ENCODE measurements around the gene LAMP1. TPM values are rescaled to one million over a fixed set of nuclear protein-coding genes. Genes with fewer than 3 reads are reported as not detected.

LAMP1 gene
- total RNA-seq, 1 donor from 2014 or later = 116 TPM

DNA sequence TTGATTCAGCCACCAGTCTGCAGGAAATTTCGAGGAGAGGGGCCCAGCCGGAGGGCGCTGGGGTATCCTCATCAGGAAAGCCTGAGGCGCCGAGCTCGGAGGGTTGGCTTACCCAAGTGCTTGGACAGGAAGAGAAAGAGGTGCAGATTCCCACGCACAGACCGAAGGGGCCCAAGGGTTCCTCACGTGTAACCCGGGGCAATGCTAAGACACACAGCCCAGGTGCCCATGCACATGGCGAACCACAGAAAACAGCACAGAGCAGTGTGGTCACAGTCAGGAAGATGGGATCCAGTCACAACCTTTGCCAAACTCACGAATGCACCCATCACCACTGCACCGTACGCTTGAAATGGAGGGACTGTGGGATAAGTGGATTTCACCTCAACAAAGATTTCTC lies 36.0 kb downstream of the LAMP1 start:
- peaks cover 5% of the 10 kb centered on the region for H3K4me1 Mint-ChIP-seq
- H3K9me3 Mint-ChIP-seq = no peaks in the 10 kb centered on the region
- H3K27ac Mint-ChIP-seq = no peak overlapping the region
- H3K27me3 Mint-ChIP-seq (ENCODE audit: low read depth) = no peaks in the 10 kb centered on the region
- peaks cover 3% of the 10 kb centered on the region for H3K36me3 Mint-ChIP-seq
- DNase-seq (ENCODE audit: low spot score in 2 of 2, unreplicated experiment in 2 of 2) = no peak
- no peak overlapping the region for H3K4me3 Mint-ChIP-seq
- TF ChIP-seq, protein P1, sequence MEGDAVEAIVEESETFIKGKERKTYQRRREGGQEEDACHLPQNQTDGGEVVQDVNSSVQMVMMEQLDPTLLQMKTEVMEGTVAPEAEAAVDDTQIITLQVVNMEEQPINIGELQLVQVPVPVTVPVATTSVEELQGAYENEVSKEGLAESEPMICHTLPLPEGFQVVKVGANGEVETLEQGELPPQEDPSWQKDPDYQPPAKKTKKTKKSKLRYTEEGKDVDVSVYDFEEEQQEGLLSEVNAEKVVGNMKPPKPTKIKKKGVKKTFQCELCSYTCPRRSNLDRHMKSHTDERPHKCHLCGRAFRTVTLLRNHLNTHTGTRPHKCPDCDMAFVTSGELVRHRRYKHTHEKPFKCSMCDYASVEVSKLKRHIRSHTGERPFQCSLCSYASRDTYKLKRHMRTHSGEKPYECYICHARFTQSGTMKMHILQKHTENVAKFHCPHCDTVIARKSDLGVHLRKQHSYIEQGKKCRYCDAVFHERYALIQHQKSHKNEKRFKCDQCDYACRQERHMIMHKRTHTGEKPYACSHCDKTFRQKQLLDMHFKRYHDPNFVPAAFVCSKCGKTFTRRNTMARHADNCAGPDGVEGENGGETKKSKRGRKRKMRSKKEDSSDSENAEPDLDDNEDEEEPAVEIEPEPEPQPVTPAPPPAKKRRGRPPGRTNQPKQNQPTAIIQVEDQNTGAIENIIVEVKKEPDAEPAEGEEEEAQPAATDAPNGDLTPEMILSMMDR (IDR thresholded peaks at IDR 0.05; ENCODE audit: unreplicated experiment) = no peak

DNA sequence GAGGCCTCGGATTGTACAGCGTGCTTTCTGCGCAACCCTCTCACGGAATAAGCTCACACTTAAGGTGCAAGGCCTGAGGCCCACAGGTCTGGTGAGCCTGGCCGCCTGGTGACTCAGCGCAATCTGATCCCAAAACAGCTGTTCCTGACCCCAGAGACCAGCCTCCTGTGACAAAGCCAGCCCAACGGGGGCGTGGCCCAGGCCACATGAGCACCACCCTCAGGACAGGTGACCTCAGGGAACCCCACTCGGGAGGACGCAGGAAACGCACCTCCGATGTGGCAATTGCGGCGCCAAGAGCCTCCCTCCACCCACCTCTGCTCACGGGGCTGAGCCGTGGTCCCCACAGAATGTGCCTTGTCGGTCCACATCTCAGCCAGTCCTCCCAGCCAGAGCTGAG lies 40.5 kb downstream of the LAMP1 start:
- H3K9me3 Mint-ChIP-seq = no peaks in the 10 kb centered on the region
- DNase-seq (ENCODE audit: low spot score in 2 of 2, unreplicated experiment in 2 of 2) = no peak
- no peaks in the 10 kb centered on the region for H3K4me1 Mint-ChIP-seq

DNA sequence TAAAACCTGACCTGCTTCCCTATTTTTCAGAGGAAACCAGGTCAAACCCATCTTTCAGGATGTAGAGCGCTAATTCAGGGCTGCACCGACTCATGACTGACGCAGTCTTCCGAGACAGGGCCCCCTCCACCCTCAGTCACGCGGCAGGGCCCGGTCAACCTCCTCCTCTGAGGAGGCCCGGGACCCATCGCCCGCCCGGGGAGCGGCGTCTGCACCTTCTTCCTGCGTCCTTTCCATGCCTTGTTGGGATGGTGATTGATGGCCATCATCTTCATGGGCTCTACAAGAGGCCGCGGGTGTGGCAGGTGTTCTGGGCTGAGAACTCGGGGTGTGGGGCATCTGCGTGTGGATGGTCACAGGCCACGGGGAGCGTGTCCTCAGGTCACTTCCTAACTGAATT lies 40.9 kb downstream of the LAMP1 start:
- Mint-ChIP-seq H3K27me3 (ENCODE audit: low read depth) (no peaks in the 10 kb centered on the region), H3K4me3 (no peak overlapping the region), H3K27ac (no peak overlapping the region), H3K36me3 (peaks cover 21% of the 10 kb centered on the region), H3K9me3 (no peaks in the 10 kb centered on the region), H3K4me1 (no peaks in the 10 kb centered on the region)
- TF ChIP-seq, protein P1 (IDR thresholded peaks at IDR 0.05; ENCODE audit: unreplicated experiment) = no peak
- DNase-seq (ENCODE audit: low spot score in 2 of 2, unreplicated experiment in 2 of 2) = no peak

More for the DNA sequence above, 40.5 kb downstream of the LAMP1 start:
- H3K36me3 Mint-ChIP-seq = peaks cover 16% of the 10 kb centered on the region
- no peak overlapping the region for H3K4me3 Mint-ChIP-seq
- H3K27ac Mint-ChIP-seq = no peak overlapping the region
- no peaks in the 10 kb centered on the region for H3K27me3 Mint-ChIP-seq (ENCODE audit: low read depth)
- TF ChIP-seq, protein P1 (IDR thresholded peaks at IDR 0.05; ENCODE audit: unreplicated experiment) = no peak

DNA sequence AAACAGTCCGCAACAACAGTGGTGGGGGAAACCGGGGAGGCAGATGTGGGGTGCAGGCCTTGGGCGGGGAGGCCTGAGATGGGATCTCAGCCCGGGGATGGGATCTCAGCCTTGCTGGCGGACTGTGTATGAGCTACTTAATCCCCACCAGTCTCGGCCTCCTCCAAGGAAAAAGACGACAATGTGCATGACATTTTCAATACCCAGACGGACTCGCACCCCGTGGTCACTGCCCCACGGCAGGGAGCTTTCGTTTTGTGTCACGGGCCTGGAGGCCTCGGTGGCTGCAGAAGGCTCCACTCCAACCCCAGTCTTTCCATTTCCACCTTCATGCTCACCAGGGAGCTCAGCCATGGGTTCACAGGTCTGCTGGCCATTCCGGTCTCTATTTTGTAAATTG lies 41.4 kb downstream of the LAMP1 start:
- TF ChIP-seq, protein P1 (IDR thresholded peaks at IDR 0.05; ENCODE audit: unreplicated experiment) = no peak
- no peaks in the 10 kb centered on the region for H3K4me1 Mint-ChIP-seq
- no peak overlapping the region for H3K4me3 Mint-ChIP-seq
- H3K36me3 Mint-ChIP-seq = peaks cover 21% of the 10 kb centered on the region
- no peaks in the 10 kb centered on the region for H3K27me3 Mint-ChIP-seq (ENCODE audit: low read depth)
- DNase-seq (ENCODE audit: low spot score in 2 of 2, unreplicated experiment in 2 of 2) = no peak
- no peak overlapping the region for H3K27ac Mint-ChIP-seq
- no peaks in the 10 kb centered on the region for H3K9me3 Mint-ChIP-seq

DNA sequence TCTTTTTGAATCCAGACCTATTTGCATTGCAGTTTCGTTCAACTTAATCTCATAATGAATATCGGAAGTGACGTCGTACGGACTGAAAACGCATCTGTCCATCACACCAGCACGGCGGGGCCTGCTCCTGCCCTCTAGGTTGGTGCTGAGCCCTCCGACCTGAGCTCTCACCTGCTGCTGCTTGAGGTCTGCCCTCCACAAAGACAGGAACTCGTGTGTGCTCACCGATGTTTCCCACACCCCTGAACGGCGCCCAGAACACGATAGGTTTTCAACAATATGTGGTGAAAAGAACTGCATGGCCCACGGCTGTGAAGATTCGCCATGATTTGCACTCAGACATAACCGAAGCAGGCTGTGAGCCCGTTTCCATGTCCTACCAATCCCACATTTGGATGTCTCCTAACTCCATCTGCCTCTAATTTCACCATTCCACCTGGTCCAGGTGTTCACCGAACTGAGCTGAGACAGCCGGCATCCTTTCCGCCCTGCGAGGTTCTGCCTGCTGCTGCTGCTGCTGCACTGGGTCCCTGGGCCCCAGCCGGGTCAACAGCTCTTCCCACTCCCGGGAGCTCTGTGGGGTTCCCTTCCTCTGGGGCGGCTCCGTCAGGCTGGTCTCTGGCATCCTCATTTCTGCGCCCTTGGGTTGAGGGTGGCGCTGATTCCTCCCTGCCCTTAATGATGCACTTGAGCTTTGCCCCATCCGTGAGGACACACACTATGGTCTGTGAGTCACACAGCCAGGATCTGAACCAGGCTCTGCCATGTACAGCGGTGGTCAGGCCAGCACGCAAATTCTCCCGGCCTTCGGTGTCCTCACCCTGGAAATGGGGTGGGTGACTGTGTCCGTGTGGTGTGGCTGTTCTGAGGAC lies 46.0 kb downstream of the LAMP1 start:
- Mint-ChIP-seq H3K4me3 (no peak overlapping the region), H3K36me3 (peaks cover 35% of the 10 kb centered on the region), H3K4me1 (no peaks in the 10 kb centered on the region), H3K27me3 (ENCODE audit: low read depth) (no peaks in the 10 kb centered on the region), H3K9me3 (no peaks in the 10 kb centered on the region), H3K27ac (no peak overlapping the region)
- TF ChIP-seq, protein P1 (IDR thresholded peaks at IDR 0.05; ENCODE audit: unreplicated experiment) = no peak
- no peak for DNase-seq (ENCODE audit: low spot score in 2 of 2, unreplicated experiment in 2 of 2)

Measured in mesothelial cell of epicardium (in vitro differentiated cells).